CD4-positive, alpha-beta T cell treated with Interleukin-6 at 100 ng/mL for 8 hours (primary cell): ENCODE data around the gene DENND5B.
"Not testable (repeated sequence)": the region's sequence is repeated elsewhere in the genome, so short reads cannot be mapped to it uniquely, and the experiment has no call there.

Experiments
- DNase-seq: peaks from one replicate; pipeline ENCODE4 v3.0.0-alpha.2; 2020; ENCODE audit warnings: mixed read lengths, low spot score

The DENND5B gene

DNA sequence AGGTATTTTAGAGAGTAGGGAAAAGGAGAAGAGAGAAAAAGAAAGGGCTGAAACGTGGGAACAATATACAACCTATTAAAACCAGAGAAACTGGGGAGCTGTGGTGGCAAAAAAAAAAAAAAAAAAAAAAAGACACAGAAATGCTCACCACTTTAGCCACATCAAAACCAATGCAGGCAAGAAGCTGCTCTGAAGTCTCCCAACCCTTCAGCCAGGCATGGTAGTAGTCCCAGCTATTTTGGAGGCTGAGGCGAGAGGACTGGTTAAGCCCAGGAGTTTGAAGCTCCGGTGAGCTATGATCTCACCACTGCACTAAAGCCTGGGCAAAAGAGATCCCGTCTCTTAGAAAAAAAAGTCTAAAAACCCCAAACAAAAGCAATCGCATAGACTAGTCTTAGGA lies 33.2 kb downstream of the DENND5B start:
- no peak for DNase-seq

DNA sequence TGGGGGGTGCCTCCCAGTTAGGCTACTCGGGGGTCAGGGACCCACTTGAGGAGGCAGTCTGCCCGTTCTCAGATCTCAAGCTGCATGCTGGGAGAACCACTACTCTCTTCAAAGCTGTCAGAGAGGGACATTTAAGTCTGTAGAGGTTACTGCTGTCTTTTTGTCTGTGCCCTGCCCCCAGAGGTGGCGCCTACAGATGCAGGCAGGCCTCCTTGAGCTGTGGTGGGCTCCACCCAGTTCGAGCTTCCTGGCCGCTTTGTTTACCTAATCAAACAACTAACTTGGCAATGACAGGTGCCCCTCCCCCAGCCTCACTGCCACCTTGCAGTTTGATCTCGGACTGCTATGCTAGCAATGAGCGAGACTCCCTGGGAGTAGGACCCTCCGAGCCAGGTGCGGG lies 35.5 kb downstream of the DENND5B start:
- not testable (repeated sequence) for DNase-seq

DNA sequence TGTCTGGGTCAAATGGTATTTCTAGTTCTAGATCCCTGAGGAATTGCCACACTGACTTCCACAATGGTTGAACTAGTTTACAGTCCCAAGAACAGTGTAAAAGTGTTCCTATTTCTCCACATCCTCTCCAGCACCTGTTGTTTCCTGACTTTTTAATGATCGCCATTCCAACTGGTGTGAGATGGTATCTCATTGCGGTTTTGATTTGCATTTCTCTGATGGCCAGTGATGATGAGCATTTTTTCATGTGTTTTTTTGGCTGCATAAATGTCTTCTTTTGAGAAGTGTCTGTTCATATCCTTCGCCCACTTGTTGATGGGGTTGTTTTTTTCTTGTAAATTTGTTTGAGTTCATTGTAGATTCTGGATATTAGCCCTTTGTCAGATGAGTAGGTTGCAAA lies 40.3 kb downstream of the DENND5B start:
- not testable (repeated sequence) for DNase-seq

DNA sequence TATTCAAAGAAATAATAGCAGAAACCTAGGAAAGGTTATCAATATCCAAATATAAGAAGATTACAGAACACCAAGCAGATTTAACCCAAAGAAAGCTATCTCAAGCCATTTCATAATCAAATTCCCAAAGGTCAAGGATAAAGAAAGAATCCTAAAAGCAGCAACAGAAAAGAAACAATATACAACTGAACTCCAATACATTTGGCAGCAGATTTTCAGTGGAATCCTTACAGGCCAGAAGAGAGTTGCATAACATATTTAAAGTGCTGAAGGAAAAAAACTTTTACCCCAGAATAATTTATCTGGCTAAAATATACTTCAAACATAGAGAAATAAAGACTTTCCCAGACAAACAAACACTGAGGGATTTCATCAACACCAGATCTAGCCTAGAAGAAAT lies 54.3 kb downstream of the DENND5B start:
- no peak for DNase-seq

DNA sequence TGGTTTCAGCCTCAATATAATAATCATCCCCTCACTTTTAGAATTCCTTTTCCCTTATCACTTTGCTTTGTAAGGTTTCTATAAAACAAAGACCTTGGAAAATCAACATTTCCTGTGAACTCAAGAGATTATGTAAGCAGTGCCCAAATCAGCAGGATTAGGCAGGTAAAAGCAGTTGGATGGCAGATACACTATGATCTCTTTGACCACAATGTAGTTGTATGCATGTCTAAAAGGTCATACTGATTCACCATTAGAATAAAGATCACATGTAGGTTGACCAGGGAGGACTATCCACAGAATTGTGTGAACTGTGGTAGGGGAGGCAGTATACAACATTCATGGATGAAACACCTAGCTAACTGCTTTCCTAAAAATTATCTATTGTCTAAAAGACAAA lies 57.5 kb downstream of the DENND5B start:
- DNase-seq: no peak

DNA sequence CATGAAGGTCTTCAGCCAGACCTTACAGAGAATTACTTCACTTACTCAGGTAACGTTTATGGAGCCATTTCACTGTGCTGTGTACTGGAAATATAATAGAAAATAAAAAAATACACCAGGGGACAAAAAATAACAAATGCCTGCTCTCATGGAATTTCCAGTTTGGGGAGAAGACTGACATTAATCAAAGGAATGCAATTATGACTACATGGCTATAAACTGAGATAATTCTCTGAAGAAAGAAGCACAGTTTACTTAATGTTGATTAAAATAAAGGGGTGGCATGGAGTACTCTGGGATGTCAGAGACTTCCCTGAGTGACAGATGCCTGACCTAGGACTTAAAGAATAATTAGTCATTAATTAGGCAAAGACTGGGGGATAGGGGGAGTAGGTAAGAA lies 59.0 kb downstream of the DENND5B start:
- no peak for DNase-seq

DNA sequence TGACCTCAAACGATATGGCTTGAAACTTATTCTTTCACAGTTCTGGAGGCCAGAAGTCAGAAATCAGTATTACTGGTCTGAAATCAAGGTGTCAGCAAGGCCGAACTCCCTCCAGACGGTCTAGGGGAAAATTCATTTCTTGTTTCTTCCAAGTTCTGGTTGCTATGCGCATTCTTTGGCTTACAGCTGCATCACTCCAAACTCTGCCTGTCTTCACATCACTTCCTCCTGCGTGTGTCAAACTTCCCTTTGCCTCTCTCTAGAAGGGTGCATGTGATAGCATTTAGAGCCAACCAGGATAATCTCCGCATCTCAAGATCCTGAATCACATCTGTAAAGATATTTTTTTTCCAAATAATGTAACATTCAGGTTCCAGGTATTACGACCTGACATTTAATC lies 62.8 kb downstream of the DENND5B start:
- DNase-seq: no peak

DNA sequence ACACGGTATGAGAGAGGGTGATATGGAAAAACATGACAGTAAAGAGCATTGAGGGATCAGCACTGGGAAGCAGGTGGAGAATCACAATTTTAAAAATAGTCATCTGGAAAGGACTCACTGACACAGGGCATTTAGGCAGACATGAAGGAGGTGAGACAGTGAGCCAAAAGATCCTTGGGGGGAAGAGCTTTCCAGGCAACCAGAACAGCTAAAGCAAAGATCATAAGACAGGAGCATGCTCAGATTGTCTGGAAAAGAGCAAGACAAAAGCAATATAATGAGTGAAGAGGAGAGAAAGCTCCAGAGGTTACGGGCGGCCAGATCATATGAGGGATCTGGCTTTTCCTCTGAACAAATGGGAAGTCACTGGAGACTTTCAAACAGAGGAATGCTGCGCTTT lies 63.9 kb downstream of the DENND5B start:
- DNase-seq: no peak

DNA sequence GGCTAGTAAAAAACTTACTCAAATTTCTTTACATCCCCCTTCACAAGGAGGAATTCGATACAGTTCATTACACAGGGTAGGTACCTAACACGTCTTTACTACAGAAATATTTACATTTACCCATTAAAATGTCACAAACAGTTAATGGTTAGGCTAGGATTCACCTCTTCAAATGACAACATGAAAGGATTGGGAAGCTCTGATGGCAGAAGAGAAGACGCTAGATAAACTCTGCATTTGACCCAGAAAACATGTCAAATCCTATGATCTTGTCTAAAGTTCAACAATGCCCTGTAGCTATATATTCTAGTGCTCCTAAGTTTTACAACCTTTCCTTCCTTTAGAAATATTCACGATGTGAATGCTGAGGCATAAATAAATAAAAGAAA lies 64.8 kb downstream of the DENND5B start:
- no peak for DNase-seq

DNA sequence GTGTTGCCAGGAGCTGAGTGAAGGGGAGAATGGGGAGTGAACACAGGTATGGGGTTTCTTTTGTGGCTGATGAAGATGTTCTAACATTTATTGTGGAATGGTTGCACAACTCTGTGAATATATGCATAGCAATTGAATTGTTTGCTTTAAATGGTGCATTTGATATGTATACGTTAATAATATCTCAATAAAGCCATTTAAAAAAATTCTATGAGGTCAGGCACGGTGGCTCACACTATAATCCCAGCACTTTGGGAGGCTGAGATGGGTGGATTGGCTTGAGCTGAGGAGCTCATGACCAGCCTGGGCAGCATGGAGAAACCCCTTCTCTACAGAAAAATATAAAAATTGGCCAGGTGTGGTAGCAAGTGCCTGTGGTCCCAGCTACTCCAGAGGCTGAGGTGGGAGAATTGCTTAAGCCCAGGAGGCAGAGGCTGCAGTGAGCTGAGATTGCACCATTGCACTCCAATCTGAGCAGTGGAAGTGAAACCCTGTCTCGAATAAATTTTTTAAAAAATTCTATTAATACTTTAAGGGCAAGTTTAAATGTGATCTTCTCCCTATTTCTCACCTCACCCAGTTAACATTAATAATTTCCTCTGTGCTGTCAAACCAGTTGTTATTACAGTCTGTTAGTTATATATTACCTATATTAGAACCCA lies 65.3 kb downstream of the DENND5B start:
- no peak for DNase-seq

DNA sequence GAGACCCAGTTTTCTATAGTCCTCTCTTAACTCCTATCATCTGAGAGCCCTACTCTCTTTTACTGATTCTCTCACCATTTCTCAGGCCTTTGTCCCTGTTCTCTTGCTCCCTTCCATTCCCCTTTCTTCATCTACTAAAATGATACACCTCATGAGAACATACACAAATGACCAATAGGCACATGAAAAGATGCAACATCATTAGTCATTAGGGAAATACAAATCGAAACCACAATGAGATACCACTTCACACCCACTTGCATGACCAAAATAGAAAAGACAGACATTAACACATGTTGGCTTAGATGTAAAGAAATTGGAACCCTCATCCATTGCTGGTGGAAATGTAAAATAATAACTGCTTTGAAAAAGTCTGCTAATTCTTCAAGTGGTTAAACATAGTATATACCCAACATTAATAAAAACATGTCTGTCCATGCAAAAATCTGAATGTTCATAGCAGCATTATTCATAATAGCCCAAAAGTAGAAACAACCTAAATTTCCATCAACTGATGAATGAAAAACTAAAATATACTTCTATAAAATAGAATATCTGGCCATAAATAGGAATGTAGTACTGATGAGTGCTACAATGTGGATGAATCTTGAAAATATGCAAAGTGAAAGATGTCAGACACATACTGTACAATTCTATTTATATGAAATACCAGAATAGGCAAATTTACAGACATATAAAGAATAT lies 66.0 kb downstream of the DENND5B start:
- no peak for DNase-seq

DNA sequence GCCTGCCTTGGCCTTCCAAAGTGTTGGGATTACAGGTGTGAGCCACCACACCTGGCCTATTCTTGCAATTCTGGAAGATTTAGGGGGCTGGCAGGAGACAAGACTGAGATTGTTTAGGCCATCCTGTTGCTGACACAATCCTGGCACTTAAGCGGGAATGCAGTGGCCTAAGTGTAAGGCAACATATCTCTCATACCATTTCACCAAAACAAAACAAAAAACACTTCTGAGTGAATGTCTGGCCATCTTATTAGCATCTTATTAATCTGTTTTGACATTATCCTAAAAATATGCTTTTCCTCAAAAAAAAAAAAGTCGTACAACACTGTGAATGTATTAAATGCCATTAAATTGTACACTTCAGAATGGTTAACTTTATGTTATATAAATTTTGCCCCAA lies 67.6 kb downstream of the DENND5B start:
- DNase-seq: no peak

DNA sequence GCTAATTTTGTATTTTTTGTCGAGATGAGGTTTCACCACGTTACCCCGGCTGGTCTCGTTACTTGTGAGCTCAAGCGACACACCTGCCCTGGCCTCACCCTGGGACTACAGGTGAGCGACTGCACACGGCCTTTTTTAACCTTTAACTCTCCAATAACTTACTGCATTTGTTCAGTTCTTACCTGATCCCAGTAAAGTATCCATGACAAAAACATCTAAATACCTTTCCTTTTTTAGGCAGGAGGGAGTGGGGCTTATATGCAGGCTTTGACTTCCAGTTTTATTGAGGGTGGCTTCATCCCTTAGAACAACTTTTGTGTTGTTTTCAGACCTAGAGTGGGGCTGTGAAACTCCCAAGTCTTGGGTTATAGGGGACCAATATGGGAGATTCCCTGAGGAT lies 68.3 kb downstream of the DENND5B start:
- DNase-seq: no peak

DNA sequence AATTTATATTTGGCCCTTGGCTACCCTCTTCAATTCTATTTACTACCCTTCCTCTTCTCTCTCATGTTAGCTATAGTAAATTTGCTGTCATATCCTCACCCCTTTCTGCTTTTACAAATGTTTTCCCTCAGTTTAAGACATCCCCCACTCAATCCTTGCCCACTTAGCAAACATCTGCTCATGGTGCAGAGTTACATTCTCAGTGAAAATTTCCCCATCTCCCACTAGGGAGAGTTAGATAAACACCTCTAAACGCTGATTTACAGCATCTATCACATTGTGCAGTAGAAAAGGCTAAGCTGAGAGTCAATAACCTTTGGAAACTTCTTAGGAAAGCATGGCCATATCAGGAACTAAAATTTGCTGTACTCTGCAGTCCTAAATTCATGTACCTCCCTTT lies 69.0 kb downstream of the DENND5B start:
- DNase-seq: no peak

DNA sequence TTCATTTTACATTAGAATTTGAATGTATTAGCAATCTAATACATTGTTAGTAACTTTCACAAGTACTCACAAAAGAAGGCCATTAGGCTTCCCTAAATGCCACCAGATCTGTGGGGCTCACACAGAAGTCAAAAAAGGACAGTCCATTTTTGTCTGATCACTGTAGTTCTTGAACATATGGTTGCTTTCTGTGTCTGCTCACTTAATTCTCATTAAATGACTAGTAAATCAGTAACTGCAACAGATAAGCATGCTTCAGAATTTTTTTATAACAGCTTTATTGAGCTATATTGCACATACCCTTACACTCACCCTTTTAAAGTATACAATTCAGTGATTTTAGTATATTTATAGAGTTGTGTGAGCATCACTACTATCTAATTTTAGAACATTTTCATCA lies 71.4 kb downstream of the DENND5B start:
- no peak for DNase-seq

DNA sequence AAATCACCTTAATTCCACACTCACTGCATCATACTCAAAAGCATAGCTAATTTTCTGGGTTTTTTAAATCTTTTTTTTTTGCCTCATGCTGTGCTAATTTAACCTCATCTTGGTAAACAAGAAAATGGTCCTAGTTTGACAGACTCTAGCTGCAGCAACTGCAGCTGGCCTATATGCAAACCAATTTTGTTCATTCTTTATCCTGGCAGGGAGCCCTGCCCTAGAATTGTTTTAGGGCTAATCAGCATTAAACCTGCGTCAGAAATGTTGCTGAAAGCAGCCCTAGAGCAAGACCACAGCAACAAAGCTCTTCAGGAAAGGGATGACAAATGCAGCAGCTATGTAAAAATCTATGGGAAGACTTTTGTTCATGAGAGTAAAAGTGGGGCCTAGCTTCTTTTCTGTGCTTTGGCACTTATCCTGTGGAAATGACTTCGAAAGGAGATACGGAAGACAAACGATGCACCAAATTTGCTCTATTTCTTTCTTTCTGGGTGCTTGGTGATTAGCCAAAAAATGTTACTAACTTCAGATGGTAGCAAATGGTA lies 72.2 kb downstream of the DENND5B start:
- no peak for DNase-seq

DNA sequence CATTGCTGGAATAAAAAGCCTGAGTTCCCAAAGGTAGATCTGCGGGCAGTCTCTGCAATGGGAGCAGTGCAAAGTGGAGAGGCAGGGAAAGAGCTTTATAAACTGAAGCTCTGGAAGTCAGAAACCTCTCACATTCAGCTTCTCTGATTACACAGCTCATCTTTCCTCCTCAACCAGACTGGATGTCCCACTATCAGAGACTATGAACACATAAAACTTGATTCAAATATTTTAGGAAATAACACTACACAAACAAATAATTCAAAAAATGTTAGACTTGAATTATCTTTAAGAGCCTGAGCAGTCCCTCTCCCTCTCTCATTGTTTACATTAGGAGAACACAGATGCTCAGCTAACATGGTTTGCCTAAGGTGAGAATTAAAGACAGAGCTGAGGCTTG lies 72.9 kb downstream of the DENND5B start:
- no peak for DNase-seq

DNA sequence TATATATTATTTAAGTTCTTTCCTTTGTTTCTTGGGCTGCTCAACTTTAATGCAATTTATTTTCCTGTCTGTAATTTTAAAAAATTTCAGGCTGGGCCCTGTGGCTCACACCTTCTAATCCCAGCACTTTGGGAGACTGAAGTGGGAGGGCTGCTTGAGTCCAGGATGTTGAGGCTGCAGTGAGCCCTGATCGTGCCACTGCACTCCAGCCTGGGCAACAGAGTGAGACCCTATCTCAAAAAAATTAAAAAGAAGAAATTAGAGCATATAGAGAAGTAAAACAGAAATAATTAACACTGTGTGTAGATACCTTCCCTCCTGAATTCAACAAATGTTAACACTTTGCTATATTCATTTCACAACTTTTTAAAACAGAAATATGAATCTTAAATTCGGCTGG lies 74.2 kb downstream of the DENND5B start:
- no peak for DNase-seq

DNA sequence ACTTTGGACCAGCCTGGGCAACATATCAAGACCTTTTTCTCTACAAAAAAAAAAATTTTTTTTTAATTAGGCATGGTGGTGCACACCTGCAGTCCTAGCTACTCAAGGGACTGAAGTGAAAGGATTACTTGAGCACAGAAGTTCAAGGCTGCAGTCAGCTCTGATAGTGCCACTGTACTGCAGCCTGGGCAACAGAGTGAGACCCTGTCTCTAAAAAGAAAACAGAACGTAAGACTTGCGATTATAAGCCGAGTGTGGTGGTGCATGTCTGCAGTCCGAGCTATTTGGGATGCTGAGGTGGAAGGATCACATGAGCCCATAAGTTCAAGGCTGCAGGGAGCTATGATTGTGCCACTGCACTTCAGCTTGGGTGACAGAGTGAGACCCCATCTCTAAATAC lies 76.0 kb downstream of the DENND5B start:
- no peak for DNase-seq

DNA sequence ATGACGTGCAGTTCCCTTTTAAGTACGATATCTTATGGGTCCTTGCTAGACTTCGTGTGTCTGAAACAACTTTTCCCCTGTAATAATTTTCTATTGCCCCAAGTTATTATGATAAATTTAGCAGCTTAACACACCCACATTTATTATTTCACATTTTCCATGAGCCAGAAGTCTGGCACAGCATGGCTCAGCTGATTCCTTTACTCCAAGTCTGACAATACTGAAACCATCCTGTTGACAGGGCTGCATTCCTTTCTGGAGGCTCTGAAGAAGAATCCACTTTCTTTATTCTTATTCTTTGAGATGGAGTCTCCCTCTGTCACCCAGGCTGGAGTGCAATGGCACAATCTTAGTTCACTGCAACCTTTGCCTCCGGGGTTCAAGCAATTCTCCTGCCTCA lies 80.9 kb downstream of the DENND5B start:
- DNase-seq: no peak

DNA sequence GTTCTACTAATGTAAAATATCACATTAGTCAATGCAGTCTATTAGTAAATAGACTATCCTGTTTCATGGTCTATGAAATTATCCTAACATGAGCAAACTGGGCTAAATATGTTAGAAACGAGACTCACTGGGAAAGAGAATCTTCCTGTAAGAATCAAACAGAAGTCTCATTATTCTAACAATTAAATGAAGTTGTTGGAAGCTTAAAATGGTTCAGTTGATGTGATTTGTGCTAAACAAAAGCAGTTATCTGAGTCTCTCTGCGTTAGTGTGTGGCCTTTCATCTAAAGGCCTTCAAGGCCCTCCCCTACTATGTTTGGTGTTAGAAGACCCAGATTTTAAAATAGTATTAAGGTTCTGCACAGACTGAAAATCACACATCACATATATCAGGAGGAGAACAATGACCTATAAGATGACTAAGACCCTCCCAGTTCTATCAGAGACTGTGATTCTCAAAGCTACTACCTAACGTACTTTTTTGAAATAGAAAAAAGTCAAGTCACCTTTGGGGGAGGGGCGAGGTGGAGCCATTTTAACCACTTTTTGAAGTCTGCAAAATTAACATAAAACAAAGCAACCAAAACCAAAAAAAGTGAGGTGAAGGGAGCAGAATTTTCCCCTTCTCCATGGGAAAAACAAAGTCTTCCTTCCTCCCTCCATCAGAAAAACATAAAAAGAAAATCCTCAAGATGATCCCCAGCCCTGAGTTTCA lies 82.3 kb downstream of the DENND5B start:
- no peak for DNase-seq

DNA sequence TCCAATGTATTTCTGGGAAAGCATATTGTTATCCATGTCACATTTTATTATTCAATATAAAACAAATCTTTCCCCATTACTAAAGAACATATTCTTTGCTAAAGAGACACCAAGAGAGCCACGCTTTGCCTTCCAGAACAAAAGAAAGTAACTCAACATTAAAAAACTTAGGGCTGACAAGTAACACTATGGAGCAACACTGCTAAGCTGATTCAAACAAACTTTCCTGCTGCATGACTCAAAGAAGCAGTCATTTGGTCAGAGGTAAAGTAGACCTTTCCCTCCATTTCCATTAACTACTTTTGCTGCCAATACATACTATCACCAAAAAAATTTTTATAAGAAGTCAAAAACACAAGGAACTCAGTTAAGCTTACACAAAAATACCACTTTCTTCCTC lies 83.0 kb downstream of the DENND5B start:
- no peak for DNase-seq
